NT2/D1 (cell line): ENCODE data around the gene IGF2R.

ENCODE experiments used
- SUZ12 ChIP-seq: IDR thresholded peaks from 2 replicates; pipeline ENCODE4 v1.6.1; 2011; ENCODE audit not compliant: insufficient read length, insufficient read depth; ENCODE audit errors: extremely low read depth
- YY1 ChIP-seq: IDR thresholded peaks from 2 replicates; pipeline ENCODE4 v1.6.1; 2011; ENCODE audit not compliant: insufficient read length, insufficient read depth
- ZNF274 ChIP-seq: IDR thresholded peaks from 2 replicates; pipeline ENCODE4 v1.6.1; 2011; ENCODE audit warnings: mild to moderate bottlenecking, low read depth, low read length

- TF ChIP-seq ZNF274 (no peak), SUZ12 (no peak), YY1 (no peak)
These were observed 29.3 kb upstream of the IGF2R start for GRCh38 chr6:159939591-159940016.
